HG02623 (cell line): ENCODE results near the gene ZCCHC7.
A peak's percentile ranks its signal among the peaks of the same experiment; 100 is the strongest.
"Not testable (repeated sequence)": the region's sequence is repeated elsewhere in the genome, so short reads cannot be mapped to it uniquely, and the experiment has no call there.

Source experiments
- ATAC-seq: cut with Tn5 transposase; IDR thresholded peaks from one replicate; pipeline ENCODE4 v1.9.1; 2021; ENCODE audit warnings: moderate library complexity; ENCODE audit not compliant: unreplicated experiment

ZCCHC7 gene

GRCh38 chr9:37290940-37291485 is 170.6 kb downstream of the ZCCHC7 start:
- ATAC-seq: no peak

- ATAC-seq: not testable (repeated sequence)
These were observed 171.4 kb downstream of the ZCCHC7 start for GRCh38 chr9:37291612-37292238.

GRCh38 chr9:37292896-37293295 is 172.5 kb downstream of the ZCCHC7 start:
- no peak for ATAC-seq

GRCh38 chr9:37293664-37294524 is 173.5 kb downstream of the ZCCHC7 start:
- peak; percentile 44 for ATAC-seq

- no peak for ATAC-seq
These were observed 174.8 kb downstream of the ZCCHC7 start for GRCh38 chr9:37295178-37295577.

- no peak for ATAC-seq
These were observed 175.4 kb downstream of the ZCCHC7 start for GRCh38 chr9:37295796-37296195.

GRCh38 chr9:37297592-37297991 is 177.2 kb downstream of the ZCCHC7 start:
- no peak for ATAC-seq

GRCh38 chr9:37300620-37301019 is 180.2 kb downstream of the ZCCHC7 start:
- ATAC-seq: no peak

GRCh38 chr9:37301042-37301853 is 180.9 kb downstream of the ZCCHC7 start:
- no peak for ATAC-seq

- ATAC-seq: no peak
These were observed 181.4 kb downstream of the ZCCHC7 start for GRCh38 chr9:37301854-37302172.

- ATAC-seq: peak; percentile 80
These were observed 181.9 kb downstream of the ZCCHC7 start for GRCh38 chr9:37302277-37302676.

GRCh38 chr9:37303272-37303671 is 182.9 kb downstream of the ZCCHC7 start:
- not testable (repeated sequence) for ATAC-seq

GRCh38 chr9:37309136-37309535 is 188.8 kb downstream of the ZCCHC7 start:
- no peak for ATAC-seq

- no peak for ATAC-seq
These were observed 191.7 kb downstream of the ZCCHC7 start for GRCh38 chr9:37311938-37312708.

GRCh38 chr9:37324261-37324683 is 203.9 kb downstream of the ZCCHC7 start:
- ATAC-seq: peak; percentile 51

GRCh38 chr9:37324691-37325490 is 204.5 kb downstream of the ZCCHC7 start:
- ATAC-seq: peak; percentile 36

GRCh38 chr9:37325778-37326177 is 205.4 kb downstream of the ZCCHC7 start:
- no peak for ATAC-seq

GRCh38 chr9:37327553-37327952 is 207.2 kb downstream of the ZCCHC7 start:
- ATAC-seq: no peak

GRCh38 chr9:37328556-37329227 is 208.3 kb downstream of the ZCCHC7 start:
- no peak for ATAC-seq
